HG03520 (cell line): ENCODE results near the gene WASF3.

Experiments used
- ATAC-seq: cut with Tn5 transposase; IDR thresholded peaks from one replicate; pipeline ENCODE4 v1.9.1; 2021; ENCODE audit warnings: mild to moderate bottlenecking, moderate library complexity; ENCODE audit not compliant: unreplicated experiment

WASF3 gene

GRCh38 chr13:26589226-26589625, 31.7 kb downstream of the WASF3 start:
- ATAC-seq, result no peak

- no peak for ATAC-seq
Measured at GRCh38 chr13:26589754-26590153, 32.3 kb downstream of the WASF3 start.

- ATAC-seq, result no peak
Measured at GRCh38 chr13:26590379-26590778, 32.9 kb downstream of the WASF3 start.

- ATAC-seq, result no peak
Measured at GRCh38 chr13:26590951-26591350, 33.5 kb downstream of the WASF3 start.

- no peak for ATAC-seq
Measured at GRCh38 chr13:26591672-26592071, 34.2 kb downstream of the WASF3 start.

GRCh38 chr13:26593661-26594060, 36.2 kb downstream of the WASF3 start:
- ATAC-seq, result no peak

GRCh38 chr13:26594363-26594762, 36.9 kb downstream of the WASF3 start:
- no peak for ATAC-seq

GRCh38 chr13:26596458-26596857, 39.0 kb downstream of the WASF3 start:
- no peak for ATAC-seq

GRCh38 chr13:26599403-26599802, 41.9 kb downstream of the WASF3 start:
- no peak for ATAC-seq

- no peak for ATAC-seq
Measured at GRCh38 chr13:26599860-26600259, 42.4 kb downstream of the WASF3 start.

GRCh38 chr13:26600343-26600742, 42.9 kb downstream of the WASF3 start:
- no peak for ATAC-seq

- no peak for ATAC-seq
Measured at GRCh38 chr13:26601669-26602068, 44.2 kb downstream of the WASF3 start.

GRCh38 chr13:26602783-26603182, 45.3 kb downstream of the WASF3 start:
- ATAC-seq, result no peak

GRCh38 chr13:26604784-26605545, 47.5 kb downstream of the WASF3 start:
- no peak for ATAC-seq

- no peak for ATAC-seq
Measured at GRCh38 chr13:26605845-26606244, 48.4 kb downstream of the WASF3 start.

GRCh38 chr13:26606631-26607030, 49.1 kb downstream of the WASF3 start:
- ATAC-seq, result no peak

GRCh38 chr13:26614721-26615120, 57.2 kb downstream of the WASF3 start:
- no peak for ATAC-seq

GRCh38 chr13:26616126-26616525, 58.6 kb downstream of the WASF3 start:
- ATAC-seq, result no peak

- no peak for ATAC-seq
Measured at GRCh38 chr13:26618726-26619125, 61.2 kb downstream of the WASF3 start.

GRCh38 chr13:26619358-26619757, 61.9 kb downstream of the WASF3 start:
- ATAC-seq, result no peak

GRCh38 chr13:26621731-26622401, 64.4 kb downstream of the WASF3 start:
- no peak for ATAC-seq

GRCh38 chr13:26623125-26623524, 65.6 kb downstream of the WASF3 start:
- ATAC-seq, result no peak

- no peak for ATAC-seq
Measured at GRCh38 chr13:26624572-26624971, 67.1 kb downstream of the WASF3 start.
